ENCODE data around the gene TFDP1. TPM values are rescaled to one million over a fixed set of nuclear protein-coding genes. Genes with fewer than 3 reads are reported as not detected.

Gene TFDP1
- total and polyA plus RNA-seq, 2 of the 4 experiments (the other 2 are of a cell fraction), result 59.3 to 97.0 TPM

Other genes with a start within 250 kb of the TFDP1 start
- 0.83 and 0.90 TPM in 2 replicates for gene GRTP1, start 220.6 kb upstream of the TFDP1 start, total RNA-seq (2012; rRNA removed)
- gene GRTP1, start 220.6 kb upstream of the TFDP1 start, polyA plus RNA-seq (2012; rRNA removed), result 1.4 and 1.7 TPM in 2 replicates
- gene ADPRHL1, start 131.3 kb upstream of the TFDP1 start, total RNA-seq (2012; rRNA removed), result 0.28 and 0.36 TPM in 2 replicates
- 0.67 and 0.69 TPM in 2 replicates for gene ADPRHL1, start 131.3 kb upstream of the TFDP1 start, polyA plus RNA-seq (2012; rRNA removed)
- gene DCUN1D2, start 94.0 kb upstream of the TFDP1 start, total RNA-seq (2012; rRNA removed), result 6.9 and 8.1 TPM in 2 replicates
- 7.9 and 11.5 TPM in 2 replicates for gene DCUN1D2, start 94.0 kb upstream of the TFDP1 start, polyA plus RNA-seq (2012; rRNA removed)
- gene ATP4B, start 73.4 kb downstream of the TFDP1 start, total RNA-seq (2012; rRNA removed), result not detected in 2 replicates
- gene ATP4B, start 73.4 kb downstream of the TFDP1 start, polyA plus RNA-seq (2012; rRNA removed), result not detected in 2 replicates
- not detected in 2 replicates for gene GRK1, start 82.5 kb downstream of the TFDP1 start, total RNA-seq (2012; rRNA removed)
- not detected in 2 replicates for gene GRK1, start 82.5 kb downstream of the TFDP1 start, polyA plus RNA-seq (2012; rRNA removed)
- gene TMEM255B, start 174.5 kb downstream of the TFDP1 start, total RNA-seq (2012; rRNA removed), result 0.36 and 0.83 TPM in 2 replicates
- 0.94 and 1.1 TPM in 2 replicates for gene TMEM255B, start 174.5 kb downstream of the TFDP1 start, polyA plus RNA-seq (2012; rRNA removed)